HCT116 (cell line): ENCODE measurements around the gene SIK3.
"Not testable (repeated sequence)": the region's sequence is repeated elsewhere in the genome, so short reads cannot be mapped to it uniquely, and the experiment has no call there.

Experiments used
- CEBPB ChIP-seq: IDR thresholded peaks from 2 replicates; pipeline ENCODE4 v1.6.1; 2012; ENCODE audit warnings: low read depth
- EZH2 ChIP-seq: fragments of 200-600 bp; sonication (generic); IDR thresholded peaks from 2 replicates; pipeline ENCODE4 v1.6.1; 2017; ENCODE audit warnings: antibody characterized with exemption, mixed run types
- POLR2A ChIP-seq: IDR thresholded peaks from 2 replicates; pipeline ENCODE4 v1.7.0; 2011; ENCODE audit warnings: borderline replicate concordance; ENCODE audit not compliant: insufficient read depth, insufficient read length; ENCODE audit errors: extremely low read depth
- SP1 ChIP-seq: IDR thresholded peaks from 2 replicates; pipeline ENCODE4 v1.6.1; 2012; ENCODE audit warnings: low read depth
- ZNF274 ChIP-seq: fragments of 200-500 bp; sonication (Bioruptor generic); IDR thresholded peaks from 2 replicates; pipeline ENCODE4 v1.6.1; 2014; ENCODE audit warnings: mild to moderate bottlenecking, low read depth, low read length, inconsistent platforms

DNA sequence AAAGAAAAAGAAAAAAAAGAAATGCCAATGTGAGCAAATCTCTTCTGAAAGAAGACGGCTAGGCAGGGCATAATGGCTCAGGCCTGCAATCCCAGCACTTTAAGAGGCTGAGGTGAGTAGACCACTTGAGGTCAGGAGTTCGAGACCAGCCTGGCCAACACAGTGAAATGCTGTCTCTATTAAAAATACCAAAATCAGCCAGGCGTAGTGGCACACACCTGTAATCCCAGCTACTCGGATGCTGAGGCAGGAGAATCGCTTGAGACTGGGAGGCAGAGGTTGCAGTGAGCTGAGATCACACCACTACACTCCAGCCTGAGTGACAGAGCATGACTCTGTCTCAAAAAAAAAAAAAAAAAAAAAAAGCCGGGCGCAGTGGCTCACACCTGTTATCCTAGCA, 32.2 kb upstream of the SIK3 start:
- TF ChIP-seq EZH2, ZNF274, SP1, POLR2A, CEBPB: not testable (repeated sequence)
